K562 (cell line): ENCODE data around the gene UBL5. TPM values are rescaled to one million over a fixed set of nuclear protein-coding genes. Genes with fewer than 3 reads are reported as not detected.
A peak's percentile ranks its signal among the peaks of the same experiment; 100 is the strongest.
"Not testable (repeated sequence)": the region's sequence is repeated elsewhere in the genome, so short reads cannot be mapped to it uniquely, and the experiment has no call there.

Experiments
- ATAC-seq: fragments of 200-7000 bp; cut with Tn5 transposase; 3 replicates; pipeline ENCODE4 v1.9.1; 2020; ENCODE audit warnings: moderate library complexity
- BruUV-seq: library from RNA; stranded (reverse); fragments of 400-500 nt; replicated peaks from 2 replicates; lab custom pipeline; 2021; lab: Mats Ljungman, UMichigan
- CTCF ChIA-PET: fragments of 300-600 bp; formaldehyde crosslinking; extraction: SDS; loops from one replicate; lab custom pipeline; 2021; ENCODE audit warnings: low intra/inter-chr PET ratio; lab: Yijun Ruan, JAX
- POLR2A ChIA-PET: fragments of 300-600, 350-650 bp; sonication (Branson Sonifier 250); formaldehyde crosslinking; extraction: SDS; loops from one replicate; lab custom pipeline; 2021; ENCODE audit warnings: antibody characterized with exemption, inconsistent platforms; lab: Yijun Ruan, JAX
- DNase-seq, 4 experiments: peaks; one replicate each; pipeline versions ENCODE4 v3.0.0 to v3.0.0-alpha.2; 2011 to 2018; ENCODE audit warnings: low spot score in 3 of 4, mixed read lengths in 3 of 4; ENCODE audit errors: extremely low read depth in 1 of 4
- FAIRE-seq: peaks from 2 replicates; lab custom pipeline; 2011; peaks lifted over from hg19 to GRCh38; lab: Jason Lieb, UNC
- H2AFZ ChIP-seq: 2 replicates; pipeline ENCODE4 v1.6.0; 2011; ENCODE audit warnings: low read depth, low read length, control low read depth, inconsistent platforms
- H3K27ac ChIP-seq: fragments of 200-600 bp; 3 replicates; pipeline ENCODE4 v1.8.0; 2011; ENCODE audit warnings: low read depth, mild to moderate bottlenecking, control low read depth, inconsistent platforms, low read length, moderate library complexity, mixed read lengths; ENCODE audit errors: extremely low read depth
- H3K27me3 ChIP-seq, 2 experiments: fragments of 300-600 bp in 1 of 2; 2 replicates in 1 of 2; 3 replicates in 1 of 2; pipeline versions ENCODE4 v1.6.0 to v1.8.0; 2011; ENCODE audit warnings: inconsistent platforms in 2 of 2, low read length in 2 of 2, mild to moderate bottlenecking in 1 of 2, mixed read lengths in 1 of 2, moderate library complexity in 1 of 2; ENCODE audit not compliant: control insufficient read depth in 2 of 2, insufficient read depth in 2 of 2
- H3K36me3 ChIP-seq: fragments of 300-600 bp; 3 replicates; pipeline ENCODE4 v1.8.0; 2011; ENCODE audit warnings: mild to moderate bottlenecking, low read length, inconsistent platforms; ENCODE audit not compliant: control insufficient read depth, insufficient read depth
- H3K4me1 ChIP-seq, 2 experiments: fragments of 200-600 bp in 1 of 2; replicated peaks in 1 of 2; 2 replicates in 1 of 2; 3 replicates in 1 of 2; pipeline versions ENCODE4 v1.5.1 to v1.8.0; 2011; ENCODE audit warnings: inconsistent platforms in 2 of 2, low read length in 2 of 2, mild to moderate bottlenecking in 1 of 2, mixed read lengths in 1 of 2, moderate library complexity in 1 of 2; ENCODE audit not compliant: control insufficient read depth in 2 of 2, insufficient read depth in 2 of 2
- H3K4me2 ChIP-seq: 2 replicates; pipeline ENCODE4 v1.6.1; 2011; ENCODE audit warnings: low read length, control low read depth, inconsistent platforms, mixed read lengths; ENCODE audit not compliant: insufficient read depth
- H3K4me3 ChIP-seq: fragments of 200-600 bp; sonication (generic), shearing (Covaris generic); 2 replicates; pipeline ENCODE4 v1.5.1; 2016; ENCODE audit warnings: control low read depth, inconsistent platforms
- H3K79me2 ChIP-seq: fragments of 200-600 bp; 3 replicates; pipeline ENCODE4 v1.8.0; 2011; ENCODE audit warnings: low read length, inconsistent platforms; ENCODE audit not compliant: control insufficient read depth, insufficient read depth
- H3K9ac ChIP-seq, 2 experiments: 2 replicates each; pipeline versions ENCODE4 v1.6.0 to v1.6.1; 2011; ENCODE audit warnings: low read depth in 2 of 2, low read length in 2 of 2, control low read depth in 1 of 2, inconsistent platforms in 1 of 2, mild to moderate bottlenecking in 1 of 2, mixed read lengths in 1 of 2; ENCODE audit not compliant: insufficient read depth in 1 of 2
- H3K9me1 ChIP-seq: one replicate; pipeline ENCODE4 v1.6.0; 2011; ENCODE audit warnings: inconsistent platforms, mild to moderate bottlenecking, low read length, moderate library complexity; ENCODE audit not compliant: control insufficient read depth, insufficient read depth
- H3K9me3 ChIP-seq: replicated peaks from 2 replicates; pipeline ENCODE4 v1.5.1; 2011; ENCODE audit warnings: low read depth, low read length, inconsistent platforms; ENCODE audit not compliant: control insufficient read depth, insufficient read depth
- H4K20me1 ChIP-seq: replicated peaks from 2 replicates; pipeline ENCODE4 v1.6.1; 2011; ENCODE audit warnings: low read length, inconsistent platforms, mixed read lengths; ENCODE audit not compliant: control insufficient read depth, insufficient read depth
- CBFA2T3 ChIP-seq: fragments of 450-650 bp; IDR thresholded peaks from 2 replicates; pipeline ENCODE4 v1.6.1; 2017
- GABPA ChIP-seq: fragments of 200-800 bp; sonication (Bioruptor generic); conservative IDR thresholded peaks from 2 replicates; pipeline ENCODE4 v1.6.1; 2016; ENCODE audit warnings: low read depth, missing genetic modification characterization, missing compliant biosample characterization
- GATAD2A ChIP-seq: fragments of 450-650 bp; IDR thresholded peaks from 2 replicates; pipeline ENCODE4 v1.6.1; 2017
- HDAC1 ChIP-seq, 2 experiments: fragments of 450-650 bp; IDR thresholded peaks; 2 replicates each; pipeline ENCODE4 v1.6.1; 2016 to 2017; ENCODE audit warnings: inconsistent platforms in 1 of 2, mild to moderate bottlenecking in 1 of 2, moderate library complexity in 1 of 2
- ZBTB40 ChIP-seq, 2 experiments: fragments of 450-650 bp in 1 of 2; sonication (generic) in 1 of 2; formaldehyde crosslinking in 1 of 2; IDR thresholded peaks; 2 replicates each; pipeline versions ENCODE4 v1.7.1 to v1.9.0; 2016 to 2022; ENCODE audit warnings: inconsistent platforms in 1 of 2, mild to moderate bottlenecking in 1 of 2, missing genetic modification reagents in 1 of 2
- ZFX ChIP-seq: sonication (generic); formaldehyde crosslinking; IDR thresholded peaks from 2 replicates; pipeline ENCODE4 v1.8.0; 2022; ENCODE audit warnings: mild to moderate bottlenecking, missing genetic modification reagents, moderate library complexity
- ZNF263 ChIP-seq: sonication (generic); formaldehyde crosslinking; IDR thresholded peaks from 2 replicates; pipeline ENCODE4 v1.8.0; 2022; ENCODE audit warnings: mild to moderate bottlenecking, missing genetic modification reagents, borderline replicate concordance
- WGBS: fragments of 100-300 bp; shearing (Covaris generic); methylation state at CpG from one replicate; pipeline ENCODE4 v1.1.6; 2016; ENCODE audit warnings: low coverage, mixed read lengths; ENCODE audit not compliant: insufficient coverage; ENCODE audit errors: missing lambda C conversion rate; 5-methylcytosine and 5-hydroxymethylcytosine counted together
- in situ Hi-C: fragments of 300-500 bp; cut with MboI; formaldehyde crosslinking; loops from 4 replicates; pipeline ENCODE4 v1.15.0; 2018; ENCODE audit warnings: inconsistent platforms, mixed read lengths
- intact Hi-C: fragments of 100-400 bp; cut with micrococcal nuclease; formaldehyde crosslinking; loops from 2 replicates; pipeline ENCODE4 v1.14.2; 2022
- polyA plus RNA-seq, 8 experiments: library from polyadenylated mRNA; depleted of rRNA in 4 of 8; stranded (reverse) in 5 of 8; unstranded in 3 of 8; fragments of >200 nt; fragmentation: Nextera tagmentation in 2 of 8; fragmentation: Illumina TruSeq in 1 of 8; extraction: Ambion mirVana in 2 of 8; extraction: Trizol in 1 of 8; gene quantifications; 2 replicates each; pipeline versions ENCODE4 v1.2.1 to v1.2.3, GENCODE V29; 2011 to 2014; ENCODE audit warnings: inconsistent platforms in 1 of 8, missing spikeins in 1 of 8
- total RNA-seq, 7 experiments: library from RNA; depleted of rRNA in 6 of 7; stranded (reverse); fragments of >200 nt in 6 of 7; fragmentation: Illumina TruSeq in 2 of 7; extraction: Trizol in 2 of 7; gene quantifications; 2 replicates each; pipeline versions ENCODE4 v1.2.1 to v1.2.3, GENCODE V29; 2011 to 2021; ENCODE audit warnings: low replicate concordance in 1 of 7

The UBL5 gene
- total and polyA plus RNA-seq, 9 of the 15 experiments (the other 6 are each of a cell fraction or from before 2014, with no cell fraction given): 410 to 1,266 (median 613) TPM

GRCh38 chr19:9789579-9789978, 38.1 kb upstream of the UBL5 start:
- TF ChIP-seq GATAD2A: peak; percentile 26; the same call in 1 of the 2 replicates
- TF ChIP-seq CBFA2T3: 0 out of 2 replicates have a peak, but pooled peaks have one; percentile 3
- TF ChIP-seq ZBTB40 (IDR thresholded peaks at IDR 0.05): peak; percentile 11; the same call in 1 of the 2 replicates
- TF ChIP-seq ZBTB40 (CRISPR knock-in tag; IDR thresholded peaks at IDR 0.05): not testable (repeated sequence)
- peak; percentile 63; the same call in 1 of the 2 replicates for TF ChIP-seq ZNF263 (CRISPR knock-in tag)
- TF ChIP-seq ZFX: peak; percentile 62
- TF ChIP-seq HDAC1 (IDR thresholded peaks at IDR 0.05): 0 out of 4 replicates have a peak, but pooled peaks of 1 of the 2 experiments have one; percentile 9
- TF ChIP-seq GABPA (tag): 0 out of 2 replicates have a peak, but pooled peaks have one; percentile 28
- TF ChIP-seq, all 486 proteins: peak for 7; not testable (repeated sequence) for 479

More at GRCh38 chr19:9789579-9789978, 38.1 kb upstream of the UBL5 start:
- BruUV-seq, H3K4me3 ChIP-seq, H4K20me1 ChIP-seq, FAIRE-seq, in situ Hi-C loops, H3K9me3 ChIP-seq, intact Hi-C loops, H3K9me1 ChIP-seq, ATAC-seq, H3K36me3 ChIP-seq, H3K27me3 ChIP-seq, POLR2A ChIA-PET, H3K79me2 ChIP-seq: not testable (repeated sequence)
- DNase-seq: peak in 1 of 4 experiments; percentile 39
- 5% methylated on average over 5 of the region's 5 CpGs for WGBS
- peak overlapping the region; percentile 78 for H3K4me2 ChIP-seq
- H3K9ac ChIP-seq: peak overlapping the region in 1 of 2 experiments; percentile 48; a peak in 3 of 4 replicates
- H3K4me1 ChIP-seq: peaks cover 45 to 48% of the 10 kb centered on the region in 2 experiments
- CTCF ChIA-PET: interaction anchor here (1.9 kb wide), 1 partner anchor 164 kb away, joined by 12 read pairs; no protein-coding TSS in a partner anchor
- H2AFZ ChIP-seq: peak overlapping the region; percentile 82
- peak overlapping the region; percentile 96 for H3K27ac ChIP-seq
